H1 (cell line): ENCODE results near the gene AGAP1. TPM values are rescaled to one million over a fixed set of nuclear protein-coding genes. Genes with fewer than 3 reads are reported as not detected.

Experiments
- CTCF ChIA-PET: fragments of 300-600 bp; sonication (Branson Sonifier 250); formaldehyde crosslinking; loops from one replicate; lab custom pipeline; 2021; ENCODE audit not compliant: partially characterized antibody; lab: Charles Lee
- POLR2A ChIA-PET: fragments of 300-600 bp; sonication (Branson Sonifier 250); formaldehyde crosslinking; loops from one replicate; lab custom pipeline; 2021; ENCODE audit warnings: inconsistent platforms; ENCODE audit not compliant: partially characterized antibody; lab: Charles Lee
- DNase-seq, 2 experiments: peaks; one replicate each; pipeline versions ENCODE4 v3.0.0 to v3.0.0-alpha.2; 2010 to 2022; ENCODE audit warnings: low spot score in 2 of 2, low read depth in 1 of 2, mixed read lengths in 1 of 2
- FAIRE-seq: peaks from 2 replicates; lab custom pipeline; 2011; peaks lifted over from hg19 to GRCh38; lab: Jason Lieb, UNC
- H2AFZ ChIP-seq: 2 replicates; pipeline ENCODE4 v1.8.1; 2012; ENCODE audit warnings: low read length, inconsistent platforms
- H2AK5ac ChIP-seq: 2 replicates; pipeline ENCODE4 v1.6.1; 2013; ENCODE audit warnings: low read depth, low read length
- H2BK120ac ChIP-seq: replicated peaks from 2 replicates; pipeline ENCODE3; 2013; ENCODE audit warnings: low read depth, low read length, inconsistent platforms
- H2BK12ac ChIP-seq: 2 replicates; pipeline ENCODE4 v1.6.1; 2013; ENCODE audit warnings: low read depth, low read length
- H2BK15ac ChIP-seq: 2 replicates; pipeline ENCODE4 v1.6.1; 2013; ENCODE audit warnings: low read length
- H2BK20ac ChIP-seq: 2 replicates; pipeline ENCODE4 v1.6.1; 2013; ENCODE audit warnings: low read length
- H2BK5ac ChIP-seq: 2 replicates; pipeline ENCODE4 v1.6.1; 2013; ENCODE audit warnings: low read depth, low read length
- H3K14ac ChIP-seq: 2 replicates; pipeline ENCODE4 v1.6.1; 2013; ENCODE audit warnings: inconsistent platforms; ENCODE audit not compliant: insufficient read length
- H3K18ac ChIP-seq: 2 replicates; pipeline ENCODE4 v1.6.1; 2013; ENCODE audit warnings: low read length; ENCODE audit errors: extremely low read depth
- H3K23ac ChIP-seq: 2 replicates; pipeline ENCODE4 v1.6.1; 2013; ENCODE audit warnings: inconsistent platforms; ENCODE audit not compliant: insufficient read length
- H3K23me2 ChIP-seq: 2 replicates; pipeline ENCODE4 v1.6.1; 2013; ENCODE audit warnings: low read depth, low read length
- H3K27ac ChIP-seq: 2 replicates; pipeline ENCODE4 v1.6.1; 2011; ENCODE audit warnings: low read depth, low read length, inconsistent platforms
- H3K27me3 ChIP-seq, 4 experiments: replicated peaks in 1 of 4; 1 replicate in 1 of 4; 2 replicates in 3 of 4; pipeline versions ENCODE4 v1.6.1 to v1.8.1; 2011 to 2013; ENCODE audit warnings: low read length in 3 of 4, mild to moderate bottlenecking in 3 of 4, inconsistent platforms in 2 of 4, mixed read lengths in 2 of 4, moderate library complexity in 1 of 4; ENCODE audit not compliant: control insufficient read depth in 3 of 4, insufficient read depth in 3 of 4; ENCODE audit errors: extremely low read depth in 1 of 4
- H3K36me3 ChIP-seq, 4 experiments: 2 replicates each; pipeline versions ENCODE4 v1.6.1 to v1.8.1; 2011 to 2013; ENCODE audit warnings: mild to moderate bottlenecking in 4 of 4, low read length in 3 of 4, moderate library complexity in 2 of 4, control low read depth in 1 of 4, inconsistent platforms in 1 of 4; ENCODE audit not compliant: insufficient read depth in 4 of 4, control insufficient read depth in 2 of 4
- H3K4ac ChIP-seq: replicated peaks from 2 replicates; pipeline ENCODE3; 2013; ENCODE audit warnings: low read length, low read depth, mixed read lengths, inconsistent platforms; ENCODE audit not compliant: insufficient read length
- H3K4me1 ChIP-seq, 4 experiments: replicated peaks in 1 of 4; 1 replicate in 1 of 4; 2 replicates in 3 of 4; pipeline versions ENCODE4 v1.6.1 to v1.8.1; 2011 to 2013; ENCODE audit warnings: low read length in 3 of 4, inconsistent platforms in 2 of 4, mixed read lengths in 1 of 4; ENCODE audit not compliant: insufficient read depth in 4 of 4, control insufficient read depth in 3 of 4
- H3K4me2 ChIP-seq, 2 experiments: 2 replicates each; pipeline versions ENCODE4 v1.6.1 to v1.8.1; 2011 to 2013; ENCODE audit warnings: low read depth in 2 of 2, low read length in 2 of 2, control low read depth in 1 of 2, inconsistent platforms in 1 of 2, mild to moderate bottlenecking in 1 of 2; ENCODE audit not compliant: insufficient read depth in 1 of 2
- H3K4me3 ChIP-seq, 4 experiments: fragments of 200-600, 300-600 bp in 1 of 4; sonication (generic), shearing (Covaris generic), sonication (Bioruptor Twin) in 1 of 4; 2 replicates each; pipeline versions ENCODE4 v1.5.1 to v1.8.1; 2011 to 2016; ENCODE audit warnings: low read length in 4 of 4, low read depth in 3 of 4, control low read depth in 2 of 4, inconsistent platforms in 2 of 4, mild to moderate bottlenecking in 2 of 4, mixed read lengths in 1 of 4, moderate library complexity in 1 of 4; ENCODE audit not compliant: insufficient read depth in 2 of 4; ENCODE audit errors: extremely low read depth in 1 of 4
- H3K56ac ChIP-seq: replicated peaks from 2 replicates; pipeline ENCODE3; 2013; ENCODE audit warnings: low read depth, mild to moderate bottlenecking, mixed read lengths, low read length, inconsistent platforms; ENCODE audit not compliant: insufficient read length
- H3K79me1 ChIP-seq: 2 replicates; pipeline ENCODE4 v1.6.1; 2013; ENCODE audit warnings: low read depth, low read length, control low read depth
- H3K79me2 ChIP-seq, 2 experiments: 2 replicates each; pipeline versions ENCODE4 v1.6.1 to v1.8.1; 2012 to 2013; ENCODE audit warnings: low read length in 2 of 2, mild to moderate bottlenecking in 2 of 2, inconsistent platforms in 1 of 2; ENCODE audit not compliant: insufficient read depth in 2 of 2, control insufficient read depth in 1 of 2
- H3K9ac ChIP-seq, 4 experiments: replicated peaks in 1 of 4; 1 replicate in 1 of 4; 2 replicates in 3 of 4; pipeline versions ENCODE4 v1.6.1 to v1.8.1; 2011 to 2013; ENCODE audit warnings: low read depth in 3 of 4, low read length in 3 of 4, control low read depth in 2 of 4, mild to moderate bottlenecking in 2 of 4, moderate library complexity in 2 of 4, inconsistent platforms in 1 of 4; ENCODE audit errors: extremely low read depth in 1 of 4
- H3K9me3 ChIP-seq, 2 experiments: 2 replicates each; pipeline versions ENCODE4 v1.6.1 to v1.8.1; 2012 to 2013; ENCODE audit warnings: mild to moderate bottlenecking in 2 of 2, moderate library complexity in 2 of 2, control low read depth in 1 of 2, inconsistent platforms in 1 of 2, low read depth in 1 of 2, low read length in 1 of 2, mixed read lengths in 1 of 2; ENCODE audit not compliant: insufficient read depth in 2 of 2
- H4K20me1 ChIP-seq, 2 experiments: replicated peaks in 1 of 2; 2 replicates each; pipeline versions ENCODE3 to v1.8.1; 2011 to 2013; ENCODE audit warnings: inconsistent platforms in 2 of 2, low read length in 2 of 2, mild to moderate bottlenecking in 1 of 2; ENCODE audit not compliant: insufficient read depth in 2 of 2, control insufficient read depth in 1 of 2
- H4K5ac ChIP-seq: 2 replicates; pipeline ENCODE4 v1.6.1; 2013; ENCODE audit warnings: low read length, low read depth, mixed read lengths, inconsistent platforms; ENCODE audit not compliant: insufficient read length
- H4K8ac ChIP-seq: 2 replicates; pipeline ENCODE4 v1.8.0; 2013; ENCODE audit warnings: mild to moderate bottlenecking, moderate library complexity, low read length, inconsistent platforms; ENCODE audit not compliant: insufficient read depth; ENCODE audit errors: extremely low read depth
- H4K91ac ChIP-seq: replicated peaks from 2 replicates; pipeline ENCODE3; 2013; ENCODE audit warnings: low read length, mixed read lengths, inconsistent platforms; ENCODE audit not compliant: insufficient read length
- CHD2 ChIP-seq: IDR thresholded peaks from 2 replicates; pipeline ENCODE4 v1.6.1; 2012; ENCODE audit warnings: low read length, improper control_type of control experiment
- JUND ChIP-seq: IDR thresholded peaks from 2 replicates; pipeline ENCODE4 v1.6.1; 2011; ENCODE audit warnings: mild to moderate bottlenecking, improper control_type of control experiment, low read length
- TCF12 ChIP-seq: IDR thresholded peaks from 2 replicates; pipeline ENCODE4 v1.6.1; 2011; ENCODE audit warnings: low read depth, mild to moderate bottlenecking, low read length
- WGBS, 2 experiments: shearing (Covaris generic) in 1 of 2; methylation state at CpG; one replicate each; pipeline versions ENCODE4 v1.1.6 to v1.1.7; 2013 to 2015; ENCODE audit warnings: low lambda C conversion rate in 2 of 2, mixed read lengths in 2 of 2, inconsistent platforms in 1 of 2, low coverage in 1 of 2, missing lambda C conversion rate in 1 of 2; ENCODE audit not compliant: insufficient replicate concordance in 2 of 2, insufficient coverage in 1 of 2, insufficient read length in 1 of 2; ENCODE audit errors: extremely low coverage in 1 of 2, missing lambda C conversion rate in 1 of 2; 5-methylcytosine and 5-hydroxymethylcytosine counted together
- polyA plus RNA-seq, 7 experiments: library from polyadenylated mRNA; depleted of rRNA in 3 of 7; stranded (reverse) in 5 of 7; unstranded in 2 of 7; fragments of >200 nt in 5 of 7; fragments of 200-250 nt in 2 of 7; gene quantifications; 1 replicate in 5 of 7; 2 replicates in 1 of 7; 4 replicates in 1 of 7; pipeline versions ENCODE4 v1.2.1 to v1.2.3, GENCODE V29; 2011 to 2013; ENCODE audit warnings: missing spikeins in 2 of 7, mixed read lengths in 2 of 7
- total RNA-seq: library from RNA; stranded (reverse); fragmentation: NEBNext Ultra II Directional; extraction: Animal tissue kit (Norgen Biotek cat#: 25700); gene quantifications from 2 replicates; pipeline ENCODE4 v1.2.1, GENCODE V29; 2021

Gene AGAP1
- total and polyA plus RNA-seq, 2 of the 8 experiments (the other 6 are each of a cell fraction or from before 2014, with no cell fraction given) = 18.1 to 39.4 TPM

GRCh38 chr2:236041616-236042015, 547.8 kb downstream of the AGAP1 start:
- Histone ChIP-seq H3K23me2 (no peaks in the 10 kb centered on the region), H3K9me3 (no peaks in the 10 kb centered on the region), H3K18ac (peak overlapping the region; percentile 51; the same call in 1 of the 2 replicates), H3K4ac (no peak overlapping the region), H3K9ac (no peak overlapping the region), H2AFZ (no peak overlapping the region), H2BK15ac (no peak overlapping the region), H3K56ac (no peak overlapping the region), H2BK5ac (no peak overlapping the region), H4K8ac (no peak overlapping the region), H2AK5ac (no peak overlapping the region), H4K5ac (no peak overlapping the region), H3K27ac (no peak overlapping the region), H2BK120ac (no peak overlapping the region), H2BK12ac (peak overlapping the region; percentile 55; the same call in 1 of the 2 replicates), H2BK20ac (no peak overlapping the region), H3K4me1 (no peaks in the 10 kb centered on the region; a peak in 1 of 7 replicates), H3K79me1 (no peaks in the 10 kb centered on the region), H4K20me1 (no peaks in the 10 kb centered on the region), H3K79me2 (no peaks in the 10 kb centered on the region), H4K91ac (no peak overlapping the region), H3K27me3 (no peaks in the 10 kb centered on the region), H3K36me3 (0 out of 8 replicates have a peak, but pooled peaks cover 0 to 3% (median 0%) of the 10 kb centered on the region in 4 experiments), H3K14ac (no peak overlapping the region), H3K4me3 (no peak overlapping the region), H3K4me2 (no peak overlapping the region), H3K23ac (no peak overlapping the region)
- DNase-seq (no peak), FAIRE-seq (no peak)
- TF ChIP-seq JUND = no peak
- no peak for TF ChIP-seq TCF12
- no peak for TF ChIP-seq CHD2
- ChIA-PET POLR2A (interaction anchor here (0.7 kb wide), 1 partner anchor 119 kb away, joined by 3 read pairs; no protein-coding TSS in a partner anchor), CTCF (interaction anchor here (1.5 to 1.9 kb wide), 2 partner anchors 60 to 136 kb away, joined by 5 to 8 read pairs; no protein-coding TSS in a partner anchor)
- WGBS, 2 experiments = 94% methylated on average over 8 of the region's 8 CpGs; no CpG with 5 or more reads in 1 of the 2 experiments
